SK-N-MC (cell line): ENCODE results near the gene RPL28.

Experiments
- DNase-seq: peaks from one replicate; pipeline ENCODE4 v3.0.0-alpha.2; 2011; ENCODE audit warnings: low read depth, low spot score
- H3K27ac ChIP-seq: fragments of 200-600 bp; sonication (generic); 2 replicates; pipeline ENCODE4 v1.5.1; 2016; ENCODE audit warnings: mixed run types
- H3K36me3 ChIP-seq: fragments of 200-600 bp; sonication (generic); 2 replicates; pipeline ENCODE4 v1.6.1; 2017; ENCODE audit warnings: antibody characterized with exemption, low read length, mixed read lengths; ENCODE audit not compliant: insufficient read depth
- H3K4me3 ChIP-seq: fragments of 200-600 bp; sonication (generic); 2 replicates; pipeline ENCODE4 v1.5.1; 2016
- H3K9ac ChIP-seq: fragments of 200-600 bp; sonication (generic); 2 replicates; pipeline ENCODE4 v1.8.0; 2017; ENCODE audit warnings: mixed run types, mixed read lengths; ENCODE audit not compliant: insufficient read length
- H3K9me3 ChIP-seq: fragments of 200-600 bp; sonication (generic); 2 replicates; pipeline ENCODE4 v1.6.1; 2017; ENCODE audit warnings: low read depth, mild to moderate bottlenecking, antibody characterized with exemption, low read length, moderate library complexity, mixed read lengths
- EZH2 ChIP-seq: fragments of 200-600 bp; sonication (generic); IDR thresholded peaks from one replicate; pipeline ENCODE4 v1.6.1; 2017; ENCODE audit warnings: antibody characterized with exemption
- FOXP2 ChIP-seq: optimal IDR thresholded peaks from 2 replicates; pipeline ENCODE3; 2011; ENCODE audit warnings: mild to moderate bottlenecking, moderate library complexity; ENCODE audit not compliant: insufficient read depth; ENCODE audit errors: extremely low read length, control extremely low read depth
- POLR2AphosphoS5 ChIP-seq: IDR thresholded peaks from 2 replicates; pipeline ENCODE4 v1.6.1; 2012; ENCODE audit warnings: mild to moderate bottlenecking, low read depth, low read length, borderline replicate concordance

RPL28 gene

GRCh38 chr19:55360902-55361301, 24.8 kb upstream of the RPL28 start:
- Histone ChIP-seq H3K4me3 (no peak overlapping the region), H3K36me3 (no peaks in the 10 kb centered on the region), H3K9ac (no peak overlapping the region), H3K9me3 (no peaks in the 10 kb centered on the region), H3K27ac (no peak overlapping the region)
- no peak for TF ChIP-seq EZH2
- TF ChIP-seq POLR2AphosphoS5, result no peak
- TF ChIP-seq FOXP2, result no peak
- no peak for DNase-seq

- Histone ChIP-seq H3K27ac (no peak overlapping the region), H3K9ac (no peak overlapping the region), H3K36me3 (no peaks in the 10 kb centered on the region), H3K9me3 (no peaks in the 10 kb centered on the region), H3K4me3 (no peak overlapping the region)
- no peak for DNase-seq
- TF ChIP-seq EZH2 (no peak), POLR2AphosphoS5 (no peak), FOXP2 (no peak)
Observed at GRCh38 chr19:55362174-55362989, 23.4 kb upstream of the RPL28 start.

- H3K9me3 ChIP-seq, result no peaks in the 10 kb centered on the region
- no peaks in the 10 kb centered on the region for H3K36me3 ChIP-seq
- no peak within 1 kb of the TSS for H3K9ac ChIP-seq
- no peak for DNase-seq
- TF ChIP-seq FOXP2 (no peak), POLR2AphosphoS5 (no peak), EZH2 (no peak)
- no peak within 1 kb of the TSS for H3K4me3 ChIP-seq
- no peak within 1 kb of the TSS for H3K27ac ChIP-seq
Observed at GRCh38 chr19:55362990-55363716, 22.6 kb upstream of the RPL28 start, which contains the start of gene GARIN5B. Gene GARIN5B, minus strand, starts transcription at chr19:55363260. Its CDS starts 194 bp downstream, at chr19:55363066.

GRCh38 chr19:55365245-55365644, 20.5 kb upstream of the RPL28 start:
- no peak overlapping the region for H3K9ac ChIP-seq
- TF ChIP-seq FOXP2, result no peak
- no peak for TF ChIP-seq POLR2AphosphoS5
- TF ChIP-seq EZH2, result no peak
- H3K9me3 ChIP-seq, result no peaks in the 10 kb centered on the region
- H3K36me3 ChIP-seq, result no peaks in the 10 kb centered on the region
- no peak for DNase-seq
- H3K4me3 ChIP-seq, result no peak overlapping the region
- no peak overlapping the region for H3K27ac ChIP-seq

- no peak for DNase-seq
- H3K9ac ChIP-seq, result no peak overlapping the region
- no peak overlapping the region for H3K4me3 ChIP-seq
- no peaks in the 10 kb centered on the region for H3K9me3 ChIP-seq
- H3K27ac ChIP-seq, result no peak overlapping the region
- no peaks in the 10 kb centered on the region for H3K36me3 ChIP-seq
- no peak for TF ChIP-seq EZH2
- TF ChIP-seq FOXP2, result no peak
- TF ChIP-seq POLR2AphosphoS5, result no peak
Observed at GRCh38 chr19:55365964-55366363, 19.8 kb upstream of the RPL28 start.

- H3K9me3 ChIP-seq, result no peaks in the 10 kb centered on the region
- H3K9ac ChIP-seq, result no peak overlapping the region
- H3K36me3 ChIP-seq, result no peaks in the 10 kb centered on the region
- H3K27ac ChIP-seq, result no peak overlapping the region
- H3K4me3 ChIP-seq, result no peak overlapping the region
- TF ChIP-seq POLR2AphosphoS5, result no peak
- TF ChIP-seq FOXP2, result no peak
- TF ChIP-seq EZH2, result no peak
- DNase-seq, result no peak
Observed at GRCh38 chr19:55366790-55367189, 18.9 kb upstream of the RPL28 start.

- no peak for DNase-seq
- Histone ChIP-seq H3K27ac (no peak overlapping the region), H3K9me3 (no peaks in the 10 kb centered on the region), H3K9ac (no peak overlapping the region), H3K4me3 (no peak overlapping the region), H3K36me3 (no peaks in the 10 kb centered on the region)
- no peak for TF ChIP-seq EZH2
- no peak for TF ChIP-seq POLR2AphosphoS5
- no peak for TF ChIP-seq FOXP2
Observed at GRCh38 chr19:55368106-55368505, 17.6 kb upstream of the RPL28 start.

- no peak for DNase-seq
- no peaks in the 10 kb centered on the region for H3K36me3 ChIP-seq
- no peak for TF ChIP-seq FOXP2
- TF ChIP-seq POLR2AphosphoS5, result no peak
- no peak for TF ChIP-seq EZH2
- H3K27ac ChIP-seq, result no peak overlapping the region
- no peaks in the 10 kb centered on the region for H3K9me3 ChIP-seq
- 0 out of 2 replicates have a peak overlapping the region, but pooled peaks have one; percentile 38 for H3K4me3 ChIP-seq
- H3K9ac ChIP-seq, result no peak overlapping the region
Observed at GRCh38 chr19:55368701-55369563, 16.8 kb upstream of the RPL28 start.
